HEK293T (cell line): ENCODE measurements around the gene NSUN2.
A peak's percentile ranks its signal among the peaks of the same experiment; 100 is the strongest.
"Not testable (repeated sequence)": the region's sequence is repeated elsewhere in the genome, so short reads cannot be mapped to it uniquely, and the experiment has no call there.

Experiments
- CTCF ChIA-PET: fragments of 350-600 bp; formaldehyde crosslinking; extraction: SDS; loops from one replicate; lab custom pipeline; 2021; ENCODE audit warnings: antibody characterized with exemption, inconsistent platforms; lab: Yijun Ruan, JAX
- POLR2A ChIA-PET: fragments of 350-600 bp; formaldehyde crosslinking; extraction: SDS; loops from one replicate; lab custom pipeline; 2020; ENCODE audit warnings: antibody characterized with exemption, inconsistent platforms; lab: Yijun Ruan, JAX
- DNase-seq: peaks from one replicate; pipeline ENCODE4 v3.0.0; 2012; ENCODE audit warnings: mixed read lengths; ENCODE audit errors: extremely low spot score
- ARNT ChIP-seq: fragments of 450-650 bp; IDR thresholded peaks from 2 replicates; pipeline ENCODE4 v1.6.1; 2017; ENCODE audit warnings: mild to moderate bottlenecking
- BHLHE40 ChIP-seq: fragments of 450-650 bp; IDR thresholded peaks from 2 replicates; pipeline ENCODE4 v1.6.1; 2016; ENCODE audit warnings: mild to moderate bottlenecking, moderate library complexity, borderline replicate concordance
- CTBP1 ChIP-seq: fragments of 450-650 bp; IDR thresholded peaks from 2 replicates; pipeline ENCODE4 v1.6.1; 2016; ENCODE audit warnings: borderline replicate concordance
- ELF4 ChIP-seq: fragments of 450-650 bp; IDR thresholded peaks from 2 replicates; pipeline ENCODE4 v1.6.1; 2017; ENCODE audit warnings: antibody characterized with exemption
- FOXA1 ChIP-seq: fragments of 450-650 bp; IDR thresholded peaks from 2 replicates; pipeline ENCODE4 v1.6.1; 2016; ENCODE audit warnings: mild to moderate bottlenecking
- FOXK2 ChIP-seq: fragments of 450-650 bp; IDR thresholded peaks from 2 replicates; pipeline ENCODE4 v1.6.1; 2016; ENCODE audit warnings: mild to moderate bottlenecking
- FOXM1 ChIP-seq: fragments of 450-650 bp; IDR thresholded peaks from 2 replicates; pipeline ENCODE4 v1.6.1; 2017; ENCODE audit warnings: mild to moderate bottlenecking, borderline replicate concordance
- HDGF ChIP-seq: fragments of 450-650 bp; IDR thresholded peaks from 2 replicates; pipeline ENCODE4 v1.6.1; 2017; ENCODE audit warnings: antibody characterized with exemption, borderline replicate concordance
- L3MBTL2 ChIP-seq: fragments of 450-650 bp; conservative IDR thresholded peaks from 2 replicates; pipeline ENCODE4 v1.6.1; 2016; ENCODE audit warnings: mild to moderate bottlenecking
- LEF1 ChIP-seq: fragments of 450-650 bp; IDR thresholded peaks from 2 replicates; pipeline ENCODE4 v1.6.1; 2017; ENCODE audit warnings: mild to moderate bottlenecking, borderline replicate concordance
- NFRKB ChIP-seq: fragments of 450-650 bp; IDR thresholded peaks from 2 replicates; pipeline ENCODE4 v1.6.1; 2016; ENCODE audit warnings: mild to moderate bottlenecking, moderate library complexity
- PKNOX1 ChIP-seq: fragments of 450-650 bp; IDR thresholded peaks from 2 replicates; pipeline ENCODE4 v1.6.1; 2016
- SP1 ChIP-seq: fragments of 450-650 bp; IDR thresholded peaks from 2 replicates; pipeline ENCODE4 v1.6.1; 2017
- SUZ12 ChIP-seq: fragments of 450-650 bp; IDR thresholded peaks from 2 replicates; pipeline ENCODE4 v1.6.1; 2016; ENCODE audit warnings: mild to moderate bottlenecking
- TARDBP ChIP-seq: fragments of 450-650 bp; IDR thresholded peaks from 2 replicates; pipeline ENCODE4 v1.6.1; 2016
- ZNF384 ChIP-seq: fragments of 450-650 bp; IDR thresholded peaks from 2 replicates; pipeline ENCODE4 v1.6.1; 2016

The NSUN2 gene

DNA sequence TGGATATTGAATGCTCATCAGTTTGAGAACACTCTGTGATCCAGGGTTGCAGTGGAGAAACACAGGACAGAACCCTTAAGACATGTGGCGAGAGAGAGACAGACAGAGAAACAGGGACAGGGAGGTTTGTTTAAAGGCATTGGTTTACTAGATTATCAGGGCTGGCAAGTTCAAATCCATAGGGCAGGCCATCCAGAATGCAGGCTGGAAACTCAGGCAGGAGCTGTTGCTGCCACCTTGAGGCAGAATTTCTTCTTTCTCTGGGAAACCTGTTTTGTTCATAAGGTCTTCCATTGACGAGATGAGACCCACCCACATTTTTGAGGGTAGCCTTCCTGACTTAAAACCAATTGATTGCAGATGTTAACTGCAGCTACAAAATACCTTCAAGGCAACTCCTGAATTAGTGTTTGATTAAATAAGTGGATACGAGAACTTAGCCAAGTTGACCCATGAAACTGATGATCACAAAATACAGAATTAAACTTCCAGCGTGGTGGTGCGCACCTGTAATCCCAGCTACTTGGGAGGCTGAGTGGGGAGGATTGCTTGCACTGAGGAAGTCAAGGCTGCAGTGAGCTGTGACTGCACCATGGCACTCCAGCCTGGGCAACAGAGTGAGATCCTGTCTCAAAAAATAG lies 55.9 kb downstream of the NSUN2 start:
- TF ChIP-seq TARDBP (no peak), BHLHE40 (no peak), ZNF384 (no peak)
- ChIA-PET POLR2A (no interaction called here), CTCF (no interaction called here)
- DNase-seq: peak; percentile 38

GRCh38 chr5:6574537-6575245 lies 58.2 kb downstream of the NSUN2 start:
- TF ChIP-seq FOXA1: no peak
- no peak for TF ChIP-seq ELF4
- TF ChIP-seq FOXM1: no peak
- no peak for DNase-seq
- ChIA-PET CTCF (no interaction called here), POLR2A (no interaction called here)

DNA sequence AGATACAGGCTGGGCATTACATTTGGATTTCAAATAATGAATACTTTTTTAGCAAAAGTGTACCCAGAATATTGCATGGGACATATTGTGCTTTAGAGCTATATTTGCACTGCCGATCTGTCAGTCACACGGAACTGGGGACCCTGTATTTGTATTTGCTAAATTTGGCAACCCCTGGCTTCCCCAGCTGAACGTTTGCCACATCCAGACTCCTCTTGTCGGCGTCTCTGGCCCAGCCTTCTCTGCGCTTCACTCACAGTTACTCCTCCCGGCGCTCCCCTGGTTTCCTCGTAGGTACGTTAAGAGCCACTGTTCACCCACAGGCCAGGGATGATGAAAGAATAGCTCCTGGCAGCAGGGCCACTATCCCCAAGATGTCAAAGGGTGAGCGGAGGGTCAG lies 58.7 kb downstream of the NSUN2 start:
- TF ChIP-seq L3MBTL2 (no peak), FOXA1 (no peak), ARNT (no peak), ZNF384 (no peak), BHLHE40 (no peak), SUZ12 (no peak), FOXK2 (no peak), TARDBP (no peak), ELF4 (no peak), HDGF (no peak), NFRKB (no peak), CTBP1 (no peak)
- POLR2A ChIA-PET: no interaction called here
- no peak for DNase-seq
- CTCF ChIA-PET: no interaction called here

DNA sequence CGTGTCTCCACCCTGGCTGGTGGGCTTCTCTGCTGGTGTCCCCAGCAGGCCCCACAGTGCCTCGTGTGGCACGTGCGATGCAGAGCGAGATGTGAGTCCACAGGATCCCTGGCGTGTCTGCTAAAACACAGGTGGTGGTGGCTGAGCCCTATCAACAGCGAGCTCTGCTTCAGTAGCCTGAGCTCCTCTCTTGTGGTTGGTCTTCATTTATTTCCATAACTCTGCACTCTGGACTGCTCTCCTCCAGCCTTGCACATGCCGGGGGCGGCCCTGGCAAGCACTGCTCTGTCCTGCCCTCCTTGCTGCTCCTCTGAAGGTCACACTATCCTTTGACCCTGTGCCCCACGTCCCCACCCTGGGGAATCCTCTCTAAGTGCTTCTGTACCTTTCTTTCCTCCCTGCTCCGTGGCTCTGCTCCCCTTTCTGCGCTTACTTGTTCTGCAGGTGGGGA lies 59.2 kb downstream of the NSUN2 start:
- CTCF ChIA-PET: no interaction called here
- POLR2A ChIA-PET: no interaction called here
- TF ChIP-seq BHLHE40 (no peak), PKNOX1 (no peak), SUZ12 (no peak), SP1 (no peak), L3MBTL2 (no peak), CTBP1 (no peak), FOXM1 (no peak), ELF4 (no peak), ARNT (no peak), ZNF384 (no peak), TARDBP (no peak)
- DNase-seq: no peak

DNA sequence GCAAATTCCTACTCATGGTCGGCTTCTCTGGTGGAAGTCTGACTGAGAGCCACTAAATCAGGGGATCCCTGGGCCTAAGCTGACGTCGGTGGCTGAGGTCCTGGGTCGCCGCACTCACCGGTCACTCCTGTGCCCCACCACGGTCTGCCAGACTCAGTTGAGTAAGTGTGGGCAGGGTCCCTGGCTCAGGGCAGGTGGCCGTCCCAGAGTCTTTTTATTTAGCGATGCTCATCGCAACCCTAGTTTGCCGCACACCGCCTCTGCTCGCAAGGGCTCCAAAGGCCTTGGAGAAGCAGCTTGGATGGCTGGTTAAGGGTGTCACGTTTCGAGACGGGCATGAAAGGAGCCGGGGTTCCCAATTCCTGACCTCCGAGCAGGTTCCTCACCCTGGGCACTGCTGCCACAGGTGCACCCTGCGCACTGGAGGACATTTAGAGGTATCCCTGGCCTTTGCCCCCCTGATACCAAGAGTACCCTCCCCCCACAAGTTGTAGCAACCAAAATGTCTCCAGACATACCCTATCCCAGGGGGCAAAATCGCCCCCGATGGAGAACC lies 59.9 kb downstream of the NSUN2 start:
- no peak for TF ChIP-seq ZNF384
- TF ChIP-seq L3MBTL2: no peak
- TF ChIP-seq NFRKB: no peak
- no peak for TF ChIP-seq BHLHE40
- TF ChIP-seq ARNT: no peak
- no peak for TF ChIP-seq PKNOX1
- no peak for TF ChIP-seq SUZ12
- TF ChIP-seq TARDBP: no peak
- no peak for TF ChIP-seq FOXA1
- TF ChIP-seq CTBP1: no peak
- TF ChIP-seq ELF4: no peak
- ChIA-PET POLR2A (no interaction called here), CTCF (no interaction called here)
- no peak for DNase-seq

GRCh38 chr5:6572086-6572824 lies 60.6 kb downstream of the NSUN2 start:
- DNase-seq: no peak
- TF ChIP-seq NFRKB: no peak
- no peak for TF ChIP-seq LEF1
- TF ChIP-seq ELF4: no peak
- no peak for TF ChIP-seq L3MBTL2
- no peak for TF ChIP-seq ZNF384
- TF ChIP-seq SP1: no peak
- no peak for TF ChIP-seq FOXK2
- TF ChIP-seq PKNOX1: no peak
- TF ChIP-seq SUZ12: no peak
- no peak for TF ChIP-seq ARNT
- no peak for TF ChIP-seq HDGF
- no peak for TF ChIP-seq TARDBP
- TF ChIP-seq FOXM1: no peak
- no peak for TF ChIP-seq CTBP1
- ChIA-PET CTCF (no interaction called here), POLR2A (no interaction called here)

DNA sequence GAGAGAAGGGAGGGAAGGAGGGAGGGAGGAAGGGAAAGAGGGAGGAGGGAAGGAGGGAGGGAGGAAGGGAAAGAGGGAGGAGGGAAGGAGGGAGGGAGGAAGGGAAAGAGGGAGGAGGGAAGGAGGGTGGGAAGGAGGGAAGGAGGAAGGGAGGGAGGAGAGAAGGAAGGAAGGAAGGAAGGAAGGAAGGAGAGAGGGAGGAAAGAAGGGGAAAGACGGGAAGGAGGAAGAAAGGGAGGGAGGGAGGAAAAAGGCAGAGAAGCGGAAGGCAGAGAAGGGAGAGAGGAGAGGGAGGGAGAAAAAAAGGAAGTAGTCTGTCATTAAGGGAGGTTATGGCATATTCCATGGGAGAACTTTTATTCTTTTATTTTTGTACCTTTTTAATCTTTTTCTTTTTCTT lies 61.2 kb downstream of the NSUN2 start:
- POLR2A ChIA-PET, CTCF ChIA-PET, DNase-seq: not testable (repeated sequence)
